Measurements from ENCODE around the gene PDSS2.

The PDSS2 gene

DNA sequence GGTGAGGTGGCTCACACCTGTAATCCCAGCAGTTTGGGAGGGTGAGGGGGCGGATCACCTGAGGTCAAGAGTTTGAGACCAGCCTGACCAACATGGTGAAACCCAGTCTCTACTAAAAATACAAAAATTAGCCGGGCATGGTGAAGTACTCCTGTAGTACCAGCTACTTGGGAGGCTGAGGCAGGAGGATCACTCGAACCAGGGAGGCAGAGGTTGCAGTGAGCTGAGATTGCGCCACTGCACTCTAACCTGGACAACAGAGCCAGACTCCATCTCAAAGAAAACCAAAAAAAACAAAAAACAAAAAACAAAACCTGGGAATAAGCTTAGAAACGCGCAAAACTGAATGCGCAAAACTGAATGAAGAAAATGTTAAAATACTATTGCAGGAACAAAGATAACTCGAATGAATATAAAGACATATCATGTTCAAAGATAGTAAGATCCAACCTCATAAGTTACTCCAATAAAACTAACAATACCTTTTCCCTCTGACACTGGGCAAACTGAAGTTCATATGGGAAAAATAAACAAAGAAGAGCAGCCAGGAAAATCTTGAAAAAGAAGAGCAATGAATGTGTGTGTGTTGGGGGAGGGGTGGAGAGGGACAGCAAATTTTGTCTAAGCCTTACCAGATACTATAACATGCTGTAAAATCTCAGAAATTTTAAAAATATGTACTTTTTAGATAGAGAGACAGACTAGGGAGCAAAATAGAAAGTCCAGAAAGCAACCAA, 243.0 kb downstream of the PDSS2 start:
- Histone ChIP-seq H3F3A (ENCODE audit: insufficient read depth) (no peaks in the 10 kb centered on the region), H3K4me3 (ENCODE audit: insufficient read depth, low read length, poor library complexity, severe bottlenecking) (no peak overlapping the region), H3K79me2 (ENCODE audit: insufficient read depth, low read length) (no peaks in the 10 kb centered on the region), H3K36me3 (ENCODE audit: low read length) (no peaks in the 10 kb centered on the region), H3K4me2 (ENCODE audit: low read depth, low read length, poor library complexity, severe bottlenecking) (no peak overlapping the region), H3K27ac (ENCODE audit: low read depth, low read length) (no peak overlapping the region), H4K20me1 (ENCODE audit: low read depth, low read length) (no peaks in the 10 kb centered on the region), H3K9ac (ENCODE audit: low read length) (no peak overlapping the region), H3K9me3 (ENCODE audit: insufficient read depth, low read length) (no peaks in the 10 kb centered on the region), H3K9me2 (replicated peaks; ENCODE audit: insufficient read depth, low read length) (no peaks in the 10 kb centered on the region), H3K27me3 (ENCODE audit: low read length) (no peaks in the 10 kb centered on the region), H2AFZ (ENCODE audit: low read depth, low read length, severe bottlenecking) (no peak overlapping the region)
- TF ChIP-seq, protein P1, sequence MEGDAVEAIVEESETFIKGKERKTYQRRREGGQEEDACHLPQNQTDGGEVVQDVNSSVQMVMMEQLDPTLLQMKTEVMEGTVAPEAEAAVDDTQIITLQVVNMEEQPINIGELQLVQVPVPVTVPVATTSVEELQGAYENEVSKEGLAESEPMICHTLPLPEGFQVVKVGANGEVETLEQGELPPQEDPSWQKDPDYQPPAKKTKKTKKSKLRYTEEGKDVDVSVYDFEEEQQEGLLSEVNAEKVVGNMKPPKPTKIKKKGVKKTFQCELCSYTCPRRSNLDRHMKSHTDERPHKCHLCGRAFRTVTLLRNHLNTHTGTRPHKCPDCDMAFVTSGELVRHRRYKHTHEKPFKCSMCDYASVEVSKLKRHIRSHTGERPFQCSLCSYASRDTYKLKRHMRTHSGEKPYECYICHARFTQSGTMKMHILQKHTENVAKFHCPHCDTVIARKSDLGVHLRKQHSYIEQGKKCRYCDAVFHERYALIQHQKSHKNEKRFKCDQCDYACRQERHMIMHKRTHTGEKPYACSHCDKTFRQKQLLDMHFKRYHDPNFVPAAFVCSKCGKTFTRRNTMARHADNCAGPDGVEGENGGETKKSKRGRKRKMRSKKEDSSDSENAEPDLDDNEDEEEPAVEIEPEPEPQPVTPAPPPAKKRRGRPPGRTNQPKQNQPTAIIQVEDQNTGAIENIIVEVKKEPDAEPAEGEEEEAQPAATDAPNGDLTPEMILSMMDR (IDR thresholded peaks at IDR 0.05; ENCODE audit: insufficient read depth, low read length, poor library complexity, severe bottlenecking) = no peak
- no peak for TF ChIP-seq EZH2phosphoT487 (conservative IDR thresholded peaks at IDR 0.05; ENCODE audit: low read length)

DNA sequence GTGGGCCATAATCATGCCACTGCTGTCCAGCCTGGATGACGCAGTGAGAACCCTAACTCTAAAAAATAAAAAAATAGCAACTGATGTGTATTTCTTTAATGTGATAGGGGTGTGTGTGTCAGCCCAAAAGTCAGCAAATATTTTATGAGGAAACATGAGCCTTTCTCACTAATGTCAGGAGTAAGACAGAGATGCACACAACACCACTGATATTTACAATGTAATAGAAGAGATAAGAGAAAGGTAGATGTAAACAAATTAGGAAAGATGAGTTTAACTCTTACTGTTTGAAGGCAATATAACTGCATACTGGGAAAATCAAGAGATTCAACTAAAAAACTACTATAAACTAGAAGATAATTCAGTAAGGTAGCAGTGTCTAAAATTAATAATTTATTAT, 244.0 kb downstream of the PDSS2 start:
- no peak overlapping the region for H3K27ac ChIP-seq (ENCODE audit: low read depth, low read length)
- no peak overlapping the region for H3K4me3 ChIP-seq (ENCODE audit: insufficient read depth, low read length, poor library complexity, severe bottlenecking)
- no peaks in the 10 kb centered on the region for H3K9me2 ChIP-seq (replicated peaks; ENCODE audit: insufficient read depth, low read length)
- H3K79me2 ChIP-seq (ENCODE audit: insufficient read depth, low read length) = no peaks in the 10 kb centered on the region
- H3K4me2 ChIP-seq (ENCODE audit: low read depth, low read length, poor library complexity, severe bottlenecking) = no peak overlapping the region
- no peaks in the 10 kb centered on the region for H4K20me1 ChIP-seq (ENCODE audit: low read depth, low read length)
- H3K27me3 ChIP-seq (ENCODE audit: low read length) = no peaks in the 10 kb centered on the region
- no peak overlapping the region for H2AFZ ChIP-seq (ENCODE audit: low read depth, low read length, severe bottlenecking)
- no peak for TF ChIP-seq EZH2phosphoT487 (conservative IDR thresholded peaks at IDR 0.05; ENCODE audit: low read length)
- TF ChIP-seq, protein P1 (IDR thresholded peaks at IDR 0.05; ENCODE audit: insufficient read depth, low read length, poor library complexity, severe bottlenecking) = no peak
- no peaks in the 10 kb centered on the region for H3K9me3 ChIP-seq (ENCODE audit: insufficient read depth, low read length)
- H3K36me3 ChIP-seq (ENCODE audit: low read length) = no peaks in the 10 kb centered on the region
- H3F3A ChIP-seq (ENCODE audit: insufficient read depth) = no peaks in the 10 kb centered on the region
- no peak overlapping the region for H3K9ac ChIP-seq (ENCODE audit: low read length)

DNA sequence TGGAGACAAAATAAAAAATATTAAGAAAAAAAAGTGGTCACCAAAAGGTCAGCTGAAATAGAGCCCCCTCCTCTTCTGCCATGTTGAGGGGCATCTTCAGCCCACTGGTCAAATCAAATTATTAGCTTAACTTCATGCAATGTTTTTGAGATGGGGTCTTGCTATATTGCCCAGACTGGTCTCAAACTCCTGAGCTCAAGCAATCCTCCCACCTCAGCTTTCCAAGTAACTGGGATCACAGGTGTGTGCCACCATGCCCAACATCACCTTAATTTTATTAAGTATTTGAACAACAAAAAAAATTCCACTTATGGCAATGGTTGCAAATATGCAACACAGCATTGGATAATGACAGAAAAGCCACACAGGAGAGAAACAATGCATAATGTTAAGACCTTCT, 244.7 kb downstream of the PDSS2 start:
- H3K9ac ChIP-seq (ENCODE audit: low read length) = no peak overlapping the region
- no peak for TF ChIP-seq EZH2phosphoT487 (conservative IDR thresholded peaks at IDR 0.05; ENCODE audit: low read length)
- TF ChIP-seq, protein P1 (IDR thresholded peaks at IDR 0.05; ENCODE audit: insufficient read depth, low read length, poor library complexity, severe bottlenecking) = no peak
- H3K4me2 ChIP-seq (ENCODE audit: low read depth, low read length, poor library complexity, severe bottlenecking) = no peak overlapping the region
- H3K9me3 ChIP-seq (ENCODE audit: insufficient read depth, low read length) = no peaks in the 10 kb centered on the region
- H2AFZ ChIP-seq (ENCODE audit: low read depth, low read length, severe bottlenecking) = no peak overlapping the region
- H3K36me3 ChIP-seq (ENCODE audit: low read length) = no peaks in the 10 kb centered on the region
- H3K27ac ChIP-seq (ENCODE audit: low read depth, low read length) = no peak overlapping the region
- no peaks in the 10 kb centered on the region for H3F3A ChIP-seq (ENCODE audit: insufficient read depth)
- H3K79me2 ChIP-seq (ENCODE audit: insufficient read depth, low read length) = no peaks in the 10 kb centered on the region
- no peak overlapping the region for H3K4me3 ChIP-seq (ENCODE audit: insufficient read depth, low read length, poor library complexity, severe bottlenecking)
- H4K20me1 ChIP-seq (ENCODE audit: low read depth, low read length) = no peaks in the 10 kb centered on the region
- no peaks in the 10 kb centered on the region for H3K9me2 ChIP-seq (replicated peaks; ENCODE audit: insufficient read depth, low read length)
- no peaks in the 10 kb centered on the region for H3K27me3 ChIP-seq (ENCODE audit: low read length)

Measured in SU-DHL-6 (cell line).